Measurements from ENCODE around the gene PCLO. TPM values are rescaled to one million over a fixed set of nuclear protein-coding genes. Genes with fewer than 3 reads are reported as not detected.

PCLO gene
- total RNA-seq, 1 experiment from 2014 or later, result not detected

DNA sequence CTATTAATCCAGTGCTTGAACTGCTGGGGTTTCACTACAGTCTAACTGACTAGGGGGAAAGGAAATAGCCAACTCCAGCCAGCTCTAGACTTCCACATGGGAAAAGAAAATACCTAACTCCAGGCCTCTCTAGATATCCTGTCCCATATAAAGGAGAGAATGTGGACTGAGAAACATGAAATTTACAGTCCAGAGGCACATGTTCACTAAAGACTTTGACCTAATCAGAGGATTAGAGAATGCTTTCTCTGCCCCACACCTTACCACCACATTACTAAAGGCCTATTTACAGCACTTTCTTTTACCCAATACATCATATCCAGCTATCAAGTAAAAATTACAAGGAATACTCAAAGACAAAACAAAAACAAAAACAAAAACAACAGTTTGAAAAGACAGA is 164.2 kb downstream of the PCLO start:
- Histone ChIP-seq H3K9ac (ENCODE audit: low read length) (no peak overlapping the region), H3K27ac (ENCODE audit: low read length) (no peak overlapping the region), H3K9me3 (ENCODE audit: low read length) (peaks cover 9% of the 10 kb centered on the region), H4K20me1 (ENCODE audit: insufficient read depth, low read depth, low read length) (no peaks in the 10 kb centered on the region), H3K9me2 (replicated peaks; ENCODE audit: insufficient read depth, low read length) (no peaks in the 10 kb centered on the region), H3K4me3 (ENCODE audit: low read length) (no peak overlapping the region), H3K4me1 (ENCODE audit: low read length) (no peaks in the 10 kb centered on the region), H3K27me3 (ENCODE audit: low read length) (no peaks in the 10 kb centered on the region), H2AFZ (ENCODE audit: low read length) (no peak overlapping the region), H3K4me2 (ENCODE audit: low read depth, low read length, poor library complexity, severe bottlenecking) (no peak overlapping the region), H3K36me3 (ENCODE audit: insufficient read depth, low read length) (no peaks in the 10 kb centered on the region), H3K79me2 (ENCODE audit: low read length) (no peaks in the 10 kb centered on the region)
- no peak for DNase-seq

- Histone ChIP-seq H3K36me3 (ENCODE audit: insufficient read depth, low read length) (no peaks in the 10 kb centered on the region), H3K27ac (ENCODE audit: low read length) (no peak overlapping the region), H3K4me1 (ENCODE audit: low read length) (no peaks in the 10 kb centered on the region), H3K4me2 (ENCODE audit: low read depth, low read length, poor library complexity, severe bottlenecking) (no peak overlapping the region), H3K4me3 (ENCODE audit: low read length) (no peak overlapping the region), H3K79me2 (ENCODE audit: low read length) (no peaks in the 10 kb centered on the region), H4K20me1 (ENCODE audit: insufficient read depth, low read depth, low read length) (no peaks in the 10 kb centered on the region), H3K27me3 (ENCODE audit: low read length) (no peaks in the 10 kb centered on the region), H3K9me2 (replicated peaks; ENCODE audit: insufficient read depth, low read length) (no peaks in the 10 kb centered on the region), H3K9ac (ENCODE audit: low read length) (no peak overlapping the region), H3K9me3 (ENCODE audit: low read length) (peaks cover 26% of the 10 kb centered on the region), H2AFZ (ENCODE audit: low read length) (no peak overlapping the region)
- no peak for DNase-seq
These were observed 177.4 kb downstream of the PCLO start for GRCh38 chr7:82985144-82985802.

DNA sequence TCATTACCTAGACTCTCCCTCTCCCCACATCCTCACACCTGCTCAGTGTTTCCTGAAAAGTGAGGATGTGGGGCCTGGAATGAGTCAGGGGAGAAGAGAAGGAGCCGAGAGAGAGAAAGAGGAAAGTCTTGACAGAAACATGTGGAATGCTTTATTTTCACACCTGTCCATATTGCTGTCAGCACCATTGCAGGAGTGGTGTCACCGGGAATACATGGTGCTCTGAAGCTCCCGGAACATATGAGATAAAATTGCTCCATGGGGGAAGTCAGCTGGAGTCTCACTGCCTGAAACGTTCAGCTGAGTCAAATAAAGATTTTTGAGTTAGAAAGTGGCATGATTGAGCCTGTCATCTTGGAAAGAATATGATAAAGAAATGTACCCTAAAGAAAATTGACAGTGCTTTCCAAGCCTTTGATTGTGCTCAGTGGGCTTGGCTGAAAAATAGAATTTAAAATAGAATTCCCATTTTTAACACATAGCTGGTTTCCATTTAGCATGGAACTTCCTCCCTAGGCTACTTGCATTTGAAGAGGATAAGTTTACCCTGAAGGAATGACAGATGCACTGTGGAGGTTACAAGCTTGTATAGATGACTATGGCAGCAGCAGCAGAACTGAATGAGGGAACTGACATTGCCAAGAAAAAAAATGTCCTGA is 182.4 kb downstream of the PCLO start:
- Histone ChIP-seq H3K79me2 (ENCODE audit: low read length) (no peaks in the 10 kb centered on the region), H3K9ac (ENCODE audit: low read length) (no peak overlapping the region), H3K27ac (ENCODE audit: low read length) (no peak overlapping the region), H3K9me3 (ENCODE audit: low read length) (peaks cover 29% of the 10 kb centered on the region), H3K27me3 (ENCODE audit: low read length) (no peaks in the 10 kb centered on the region), H3K36me3 (ENCODE audit: insufficient read depth, low read length) (no peaks in the 10 kb centered on the region), H3K4me1 (ENCODE audit: low read length) (no peaks in the 10 kb centered on the region), H2AFZ (ENCODE audit: low read length) (no peak overlapping the region), H3K4me3 (ENCODE audit: low read length) (no peak overlapping the region), H4K20me1 (ENCODE audit: insufficient read depth, low read depth, low read length) (no peaks in the 10 kb centered on the region), H3K4me2 (ENCODE audit: low read depth, low read length, poor library complexity, severe bottlenecking) (no peak overlapping the region), H3K9me2 (replicated peaks; ENCODE audit: insufficient read depth, low read length) (no peaks in the 10 kb centered on the region)
- DNase-seq, result no peak

GRCh38 chr7:82975811-82976468 is 186.7 kb downstream of the PCLO start:
- H3K9me2 ChIP-seq (replicated peaks; ENCODE audit: insufficient read depth, low read length), result no peaks in the 10 kb centered on the region
- peaks cover 29% of the 10 kb centered on the region for H3K9me3 ChIP-seq (ENCODE audit: low read length)
- H3K79me2 ChIP-seq (ENCODE audit: low read length), result no peaks in the 10 kb centered on the region
- no peak overlapping the region for H3K27ac ChIP-seq (ENCODE audit: low read length)
- H3K4me3 ChIP-seq (ENCODE audit: low read length), result no peak overlapping the region
- H4K20me1 ChIP-seq (ENCODE audit: insufficient read depth, low read depth, low read length), result no peaks in the 10 kb centered on the region
- no peak overlapping the region for H3K9ac ChIP-seq (ENCODE audit: low read length)
- H3K27me3 ChIP-seq (ENCODE audit: low read length), result no peaks in the 10 kb centered on the region
- H3K4me2 ChIP-seq (ENCODE audit: low read depth, low read length, poor library complexity, severe bottlenecking), result no peak overlapping the region
- DNase-seq, result no peak
- H3K4me1 ChIP-seq (ENCODE audit: low read length), result no peaks in the 10 kb centered on the region
- H2AFZ ChIP-seq (ENCODE audit: low read length), result no peak overlapping the region
- no peaks in the 10 kb centered on the region for H3K36me3 ChIP-seq (ENCODE audit: insufficient read depth, low read length)

- H3K36me3 ChIP-seq (ENCODE audit: insufficient read depth, low read length), result no peaks in the 10 kb centered on the region
- no peak for DNase-seq
- no peak overlapping the region for H3K27ac ChIP-seq (ENCODE audit: low read length)
- H4K20me1 ChIP-seq (ENCODE audit: insufficient read depth, low read depth, low read length), result no peaks in the 10 kb centered on the region
- no peak overlapping the region for H2AFZ ChIP-seq (ENCODE audit: low read length)
- H3K4me2 ChIP-seq (ENCODE audit: low read depth, low read length, poor library complexity, severe bottlenecking), result no peak overlapping the region
- no peaks in the 10 kb centered on the region for H3K9me2 ChIP-seq (replicated peaks; ENCODE audit: insufficient read depth, low read length)
- no peak overlapping the region for H3K4me3 ChIP-seq (ENCODE audit: low read length)
- H3K4me1 ChIP-seq (ENCODE audit: low read length), result no peaks in the 10 kb centered on the region
- H3K27me3 ChIP-seq (ENCODE audit: low read length), result no peaks in the 10 kb centered on the region
- no peak overlapping the region for H3K9ac ChIP-seq (ENCODE audit: low read length)
- H3K9me3 ChIP-seq (ENCODE audit: low read length), result peaks cover 31% of the 10 kb centered on the region
- no peaks in the 10 kb centered on the region for H3K79me2 ChIP-seq (ENCODE audit: low read length)
These were observed 190.5 kb downstream of the PCLO start for GRCh38 chr7:82972135-82972534.

- no peak overlapping the region for H3K27ac ChIP-seq (ENCODE audit: low read length)
- H3K79me2 ChIP-seq (ENCODE audit: low read length), result no peaks in the 10 kb centered on the region
- H3K4me3 ChIP-seq (ENCODE audit: low read length), result no peak overlapping the region
- no peaks in the 10 kb centered on the region for H3K9me2 ChIP-seq (replicated peaks; ENCODE audit: insufficient read depth, low read length)
- H3K36me3 ChIP-seq (ENCODE audit: insufficient read depth, low read length), result no peaks in the 10 kb centered on the region
- no peak overlapping the region for H3K9ac ChIP-seq (ENCODE audit: low read length)
- no peaks in the 10 kb centered on the region for H3K27me3 ChIP-seq (ENCODE audit: low read length)
- H3K4me1 ChIP-seq (ENCODE audit: low read length), result no peaks in the 10 kb centered on the region
- H2AFZ ChIP-seq (ENCODE audit: low read length), result no peak overlapping the region
- DNase-seq, result no peak
- peaks cover 30% of the 10 kb centered on the region for H3K9me3 ChIP-seq (ENCODE audit: low read length)
- H4K20me1 ChIP-seq (ENCODE audit: insufficient read depth, low read depth, low read length), result no peaks in the 10 kb centered on the region
- H3K4me2 ChIP-seq (ENCODE audit: low read depth, low read length, poor library complexity, severe bottlenecking), result no peak overlapping the region
These were observed 197.3 kb downstream of the PCLO start for GRCh38 chr7:82965088-82966036.

DNA sequence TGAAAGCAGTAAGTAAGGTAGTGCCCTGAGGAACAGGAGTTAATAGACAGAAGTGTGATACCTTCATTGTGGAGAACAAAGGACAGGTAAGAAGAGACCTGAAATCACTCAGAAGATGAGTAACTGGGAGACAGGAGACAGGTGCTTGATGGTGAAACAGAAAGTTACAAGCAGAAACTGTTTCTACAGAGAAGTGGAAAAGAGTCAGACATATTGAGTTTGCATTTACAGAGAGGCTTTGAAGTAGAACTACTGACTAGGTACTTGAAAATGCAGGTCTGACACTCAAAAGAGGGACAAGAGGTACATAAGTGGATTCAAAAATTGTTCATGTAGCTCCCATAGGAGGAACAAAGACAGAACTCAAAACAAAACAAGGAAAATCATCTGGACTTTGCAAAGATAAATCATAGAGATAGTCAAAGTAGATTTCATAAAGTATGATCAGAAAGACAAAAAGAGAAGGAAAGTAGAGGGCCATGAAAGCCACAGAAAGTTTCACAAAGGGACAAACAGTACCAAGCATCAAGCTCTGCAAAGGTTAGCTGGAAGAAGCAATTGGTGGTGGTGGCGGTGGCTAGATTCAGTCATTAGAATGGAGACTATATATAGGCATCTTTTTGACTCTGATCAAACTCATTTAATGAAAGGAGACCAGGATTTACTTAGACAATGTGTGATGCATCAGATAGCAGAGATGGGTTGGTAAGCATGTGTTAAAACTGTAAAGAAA is 198.4 kb downstream of the PCLO start:
- Histone ChIP-seq H3K9me3 (ENCODE audit: low read length) (peaks cover 29% of the 10 kb centered on the region), H3K36me3 (ENCODE audit: insufficient read depth, low read length) (no peaks in the 10 kb centered on the region), H3K4me1 (ENCODE audit: low read length) (no peaks in the 10 kb centered on the region), H3K27ac (ENCODE audit: low read length) (no peak overlapping the region), H2AFZ (ENCODE audit: low read length) (no peak overlapping the region), H3K79me2 (ENCODE audit: low read length) (no peaks in the 10 kb centered on the region), H3K9ac (ENCODE audit: low read length) (no peak overlapping the region), H3K27me3 (ENCODE audit: low read length) (no peaks in the 10 kb centered on the region), H3K4me3 (ENCODE audit: low read length) (no peak overlapping the region), H3K4me2 (ENCODE audit: low read depth, low read length, poor library complexity, severe bottlenecking) (no peak overlapping the region), H3K9me2 (replicated peaks; ENCODE audit: insufficient read depth, low read length) (no peaks in the 10 kb centered on the region), H4K20me1 (ENCODE audit: insufficient read depth, low read depth, low read length) (no peaks in the 10 kb centered on the region)
- no peak for DNase-seq
